PFSK-1 (cell line): Measurements from ENCODE around the gene ZNF471.

ENCODE experiments used
- FOXP2 ChIP-seq: optimal IDR thresholded peaks from 2 replicates; pipeline ENCODE3; 2011; ENCODE audit warnings: borderline replicate concordance, control low read depth, inconsistent platforms; ENCODE audit not compliant: insufficient read depth; ENCODE audit errors: extremely low read length, extremely low read depth
- POLR2AphosphoS5 ChIP-seq: IDR thresholded peaks from 2 replicates; pipeline ENCODE4 v1.6.1; 2012; ENCODE audit warnings: low read depth, mild to moderate bottlenecking, control low read depth, low read length, moderate library complexity
- REST ChIP-seq, 2 experiments: IDR thresholded peaks; 2 replicates each; pipeline versions ENCODE4 v1.6.1 to v1.8.0; 2011 to 2012; ENCODE audit warnings: low read depth in 2 of 2, low read length in 2 of 2, control low read depth in 1 of 2, inconsistent platforms in 1 of 2, mild to moderate bottlenecking in 1 of 2, moderate library complexity in 1 of 2; ENCODE audit not compliant: insufficient read depth in 1 of 2
- SIN3A ChIP-seq: IDR thresholded peaks from 2 replicates; pipeline ENCODE4 v1.6.1; 2012; ENCODE audit warnings: mild to moderate bottlenecking, low read length, moderate library complexity, borderline replicate concordance; ENCODE audit not compliant: insufficient read depth
- TAF1 ChIP-seq: IDR thresholded peaks from 2 replicates; pipeline ENCODE4 v1.6.1; 2012; ENCODE audit warnings: low read length, control low read depth, borderline replicate concordance; ENCODE audit not compliant: insufficient read depth

Gene ZNF471

GRCh38 chr19:56525214-56525860 is 17.7 kb downstream of the ZNF471 start:
- TF ChIP-seq TAF1 (no peak), SIN3A (no peak), REST (IDR thresholded peaks at IDR 0.05; ENCODE audit: insufficient read depth in 1 of 2, low read depth in 2 of 2, low read length in 2 of 2) (no peak), FOXP2 (no peak), POLR2AphosphoS5 (no peak)

GRCh38 chr19:56537442-56537841 is 29.8 kb downstream of the ZNF471 start:
- TF ChIP-seq POLR2AphosphoS5 (no peak), FOXP2 (no peak), TAF1 (no peak), REST (IDR thresholded peaks at IDR 0.05; ENCODE audit: insufficient read depth in 1 of 2, low read depth in 2 of 2, low read length in 2 of 2) (no peak), SIN3A (no peak)

- TF ChIP-seq POLR2AphosphoS5 (no peak), TAF1 (no peak), FOXP2 (no peak), SIN3A (no peak), REST (IDR thresholded peaks at IDR 0.05; ENCODE audit: insufficient read depth in 1 of 2, low read depth in 2 of 2, low read length in 2 of 2) (no peak)
Observed at GRCh38 chr19:56538254-56538760, 30.7 kb downstream of the ZNF471 start.

GRCh38 chr19:56538761-56539263 is 31.2 kb downstream of the ZNF471 start, which contains the start of gene ZFP28:
ZFP28 (plus strand) TSS chr19:56538948; CDS start chr19:56539019, 71 bp downstream.
- TF ChIP-seq FOXP2 (no peak), REST (IDR thresholded peaks at IDR 0.05; ENCODE audit: insufficient read depth in 1 of 2, low read depth in 2 of 2, low read length in 2 of 2) (no peak), POLR2AphosphoS5 (no peak), SIN3A (no peak), TAF1 (no peak)
